Measurements from ENCODE around the gene MRPL18.

MRPL18 gene

GRCh38 chr6:159754401-159754800 is 35.9 kb upstream of the MRPL18 start:
- no peak overlapping the region for H3K4me3 ChIP-seq (ENCODE audit: control insufficient read depth, low read depth, low read length)
- DNase-seq (ENCODE audit: low read depth), result no peak
- TF ChIP-seq CTCF (IDR thresholded peaks at IDR 0.05; ENCODE audit: control insufficient read depth, insufficient read depth, low read depth, low read length, missing control alignments), result no peak

GRCh38 chr6:159754959-159755914 is 35.0 kb upstream of the MRPL18 start:
- no peak overlapping the region for H3K4me3 ChIP-seq (ENCODE audit: control insufficient read depth, low read depth, low read length)
- no peak for DNase-seq (ENCODE audit: low read depth)
- no peak for TF ChIP-seq CTCF (IDR thresholded peaks at IDR 0.05; ENCODE audit: control insufficient read depth, insufficient read depth, low read depth, low read length, missing control alignments)

GRCh38 chr6:159756508-159756907 is 33.8 kb upstream of the MRPL18 start:
- DNase-seq (ENCODE audit: low read depth), result no peak
- no peak overlapping the region for H3K4me3 ChIP-seq (ENCODE audit: control insufficient read depth, low read depth, low read length)
- no peak for TF ChIP-seq CTCF (IDR thresholded peaks at IDR 0.05; ENCODE audit: control insufficient read depth, insufficient read depth, low read depth, low read length, missing control alignments)

- no peak overlapping the region for H3K4me3 ChIP-seq (ENCODE audit: control insufficient read depth, low read depth, low read length)
- DNase-seq (ENCODE audit: low read depth), result no peak
- peak; percentile 33 for TF ChIP-seq CTCF (IDR thresholded peaks at IDR 0.05; ENCODE audit: control insufficient read depth, insufficient read depth, low read depth, low read length, missing control alignments)
Observed at GRCh38 chr6:159758031-159759001, 32.0 kb upstream of the MRPL18 start.

- TF ChIP-seq CTCF (IDR thresholded peaks at IDR 0.05; ENCODE audit: control insufficient read depth, insufficient read depth, low read depth, low read length, missing control alignments), result no peak
- H3K4me3 ChIP-seq (ENCODE audit: control insufficient read depth, low read depth, low read length), result no peak overlapping the region
- DNase-seq (ENCODE audit: low read depth), result no peak
Observed at GRCh38 chr6:159759645-159760044, 30.6 kb upstream of the MRPL18 start.

GRCh38 chr6:159760602-159761057 is 29.6 kb upstream of the MRPL18 start:
- no peak overlapping the region for H3K4me3 ChIP-seq (ENCODE audit: control insufficient read depth, low read depth, low read length)
- peak; percentile 16 for DNase-seq (ENCODE audit: low read depth)
- TF ChIP-seq CTCF (IDR thresholded peaks at IDR 0.05; ENCODE audit: control insufficient read depth, insufficient read depth, low read depth, low read length, missing control alignments), result no peak
